ENCODE results near the gene HUS1B. TPM values are rescaled to one million over a fixed set of nuclear protein-coding genes. Genes with fewer than 3 reads are reported as not detected.

HUS1B gene
- total and polyA plus RNA-seq, 9 of the 15 experiments (the other 6 are each of a cell fraction or from before 2014, with no cell fraction given): 0.16 to 1.4 (median 0.38) TPM; not detected in 1

DNA sequence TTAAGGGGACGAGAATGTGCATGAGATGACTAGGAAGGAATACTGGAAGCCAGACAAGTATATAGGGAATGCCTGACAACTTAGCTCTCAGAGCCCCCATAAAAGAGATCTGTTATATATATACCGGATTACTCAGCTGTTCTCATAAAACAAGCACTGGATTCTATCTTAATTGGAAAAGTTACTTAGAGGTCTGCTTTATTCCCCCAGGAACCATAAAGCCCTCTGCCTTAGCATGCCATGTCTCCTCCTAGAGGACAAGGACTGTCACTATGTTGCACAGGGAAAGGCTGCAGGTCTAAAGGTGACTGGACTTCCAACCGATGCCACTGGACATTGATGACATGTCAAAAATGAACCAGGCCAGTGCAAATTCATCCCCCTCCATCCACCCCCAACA is 29.6 kb upstream of the HUS1B start:
- Histone ChIP-seq H3K27ac (ENCODE audit: extremely low read depth, low read depth, low read length) (no peak overlapping the region), H3K4me3 (no peak overlapping the region), H3K9ac (ENCODE audit: insufficient read depth in 1 of 2, low read depth in 2 of 2, low read length in 2 of 2) (no peak overlapping the region), H2AFZ (ENCODE audit: low read depth, low read length) (no peak overlapping the region), H3K79me2 (ENCODE audit: control insufficient read depth, insufficient read depth, low read length) (peaks cover 47% of the 10 kb centered on the region), H3K9me3 (replicated peaks; ENCODE audit: control insufficient read depth, insufficient read depth, low read depth, low read length) (no peaks in the 10 kb centered on the region), H3K27me3 (ENCODE audit: control insufficient read depth in 2 of 2, insufficient read depth in 2 of 2, low read length in 2 of 2) (no peaks in the 10 kb centered on the region), H4K20me1 (replicated peaks; ENCODE audit: control insufficient read depth, insufficient read depth, low read length) (peaks cover 5% of the 10 kb centered on the region), H3K36me3 (ENCODE audit: control insufficient read depth, insufficient read depth, low read length) (peaks cover 17% of the 10 kb centered on the region), H3K4me1 (replicated peaks in 1 of 2; ENCODE audit: control insufficient read depth in 2 of 2, insufficient read depth in 2 of 2, low read length in 2 of 2) (peaks cover 8 to 23% of the 10 kb centered on the region in 2 experiments; a peak in 4 of 5 replicates), H3K4me2 (ENCODE audit: insufficient read depth, low read length) (no peak overlapping the region), H3K9me1 (ENCODE audit: control insufficient read depth, insufficient read depth, low read length) (no peaks in the 10 kb centered on the region)
- in situ Hi-C loops (cut with MboI) (no loop called here), intact Hi-C loops (cut with micrococcal nuclease) (no loop called here)
- WGBS (ENCODE audit: insufficient coverage, low coverage, missing lambda C conversion rate): 63% methylated on average over 3 of the region's 3 CpGs
- ATAC-seq (peak; percentile 73), FAIRE-seq (no peak), DNase-seq (ENCODE audit: extremely low read depth in 1 of 4, low spot score in 3 of 4) (peak in 3 of 4 experiments; percentile 26 to 48 (median 28))
- ChIA-PET POLR2A (no interaction called here), CTCF (ENCODE audit: low intra/inter-chr PET ratio) (interaction anchor here (0.8 to 1.5 kb wide), 3 partner anchors 62 to 94 kb away, joined by 3 to 9 read pairs (median 4); no protein-coding TSS in a partner anchor)
- no TSS peak for BruUV-seq (replicated peaks)
- TF ChIP-seq L3MBTL2 (IDR thresholded peaks at IDR 0.05): no peak
- no peak for TF ChIP-seq ZNF282 (CRISPR knock-in tag; IDR thresholded peaks at IDR 0.05)
- TF ChIP-seq DACH1 (IDR thresholded peaks at IDR 0.05; ENCODE audit: partially characterized antibody): no peak
- no peak for TF ChIP-seq KHSRP (IDR thresholded peaks at IDR 0.05)
- no peak for TF ChIP-seq SREBF2 (CRISPR knock-in tag; IDR thresholded peaks at IDR 0.05)
- TF ChIP-seq, protein P1, sequence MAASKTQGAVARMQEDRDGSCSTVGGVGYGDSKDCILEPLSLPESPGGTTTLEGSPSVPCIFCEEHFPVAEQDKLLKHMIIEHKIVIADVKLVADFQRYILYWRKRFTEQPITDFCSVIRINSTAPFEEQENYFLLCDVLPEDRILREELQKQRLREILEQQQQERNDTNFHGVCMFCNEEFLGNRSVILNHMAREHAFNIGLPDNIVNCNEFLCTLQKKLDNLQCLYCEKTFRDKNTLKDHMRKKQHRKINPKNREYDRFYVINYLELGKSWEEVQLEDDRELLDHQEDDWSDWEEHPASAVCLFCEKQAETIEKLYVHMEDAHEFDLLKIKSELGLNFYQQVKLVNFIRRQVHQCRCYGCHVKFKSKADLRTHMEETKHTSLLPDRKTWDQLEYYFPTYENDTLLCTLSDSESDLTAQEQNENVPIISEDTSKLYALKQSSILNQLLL (CRISPR knock-in tag; IDR thresholded peaks at IDR 0.05; ENCODE audit: borderline replicate concordance): no peak
- TF ChIP-seq, protein P2, sequence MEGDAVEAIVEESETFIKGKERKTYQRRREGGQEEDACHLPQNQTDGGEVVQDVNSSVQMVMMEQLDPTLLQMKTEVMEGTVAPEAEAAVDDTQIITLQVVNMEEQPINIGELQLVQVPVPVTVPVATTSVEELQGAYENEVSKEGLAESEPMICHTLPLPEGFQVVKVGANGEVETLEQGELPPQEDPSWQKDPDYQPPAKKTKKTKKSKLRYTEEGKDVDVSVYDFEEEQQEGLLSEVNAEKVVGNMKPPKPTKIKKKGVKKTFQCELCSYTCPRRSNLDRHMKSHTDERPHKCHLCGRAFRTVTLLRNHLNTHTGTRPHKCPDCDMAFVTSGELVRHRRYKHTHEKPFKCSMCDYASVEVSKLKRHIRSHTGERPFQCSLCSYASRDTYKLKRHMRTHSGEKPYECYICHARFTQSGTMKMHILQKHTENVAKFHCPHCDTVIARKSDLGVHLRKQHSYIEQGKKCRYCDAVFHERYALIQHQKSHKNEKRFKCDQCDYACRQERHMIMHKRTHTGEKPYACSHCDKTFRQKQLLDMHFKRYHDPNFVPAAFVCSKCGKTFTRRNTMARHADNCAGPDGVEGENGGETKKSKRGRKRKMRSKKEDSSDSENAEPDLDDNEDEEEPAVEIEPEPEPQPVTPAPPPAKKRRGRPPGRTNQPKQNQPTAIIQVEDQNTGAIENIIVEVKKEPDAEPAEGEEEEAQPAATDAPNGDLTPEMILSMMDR (IDR thresholded peaks at IDR 0.05 in 2 of 3, conservative IDR thresholded peaks at IDR 0.05 in 1 of 3; ENCODE audit: insufficient read depth in 2 of 3, low read depth in 1 of 3, low read length in 3 of 3): peak; percentile 34 to 64 (median 57); a peak in 5 of 6 replicates
- no peak for TF ChIP-seq TAF1 (IDR thresholded peaks at IDR 0.05; ENCODE audit: control insufficient read depth, extremely low read depth, insufficient read depth, low read length, severe bottlenecking)
- no peak for TF ChIP-seq CBX8 (IDR thresholded peaks at IDR 0.05; ENCODE audit: borderline replicate concordance, extremely low read depth, low read depth, low read length, poor library complexity, severe bottlenecking)
- TF ChIP-seq MAFG (tag; conservative IDR thresholded peaks at IDR 0.05): 0 out of 2 replicates have a peak, but pooled peaks have one; percentile 4
- 0 out of 2 replicates have a peak, but pooled peaks have one; percentile 41 for TF ChIP-seq ARID2 (IDR thresholded peaks at IDR 0.05)
- TF ChIP-seq, protein P3, sequence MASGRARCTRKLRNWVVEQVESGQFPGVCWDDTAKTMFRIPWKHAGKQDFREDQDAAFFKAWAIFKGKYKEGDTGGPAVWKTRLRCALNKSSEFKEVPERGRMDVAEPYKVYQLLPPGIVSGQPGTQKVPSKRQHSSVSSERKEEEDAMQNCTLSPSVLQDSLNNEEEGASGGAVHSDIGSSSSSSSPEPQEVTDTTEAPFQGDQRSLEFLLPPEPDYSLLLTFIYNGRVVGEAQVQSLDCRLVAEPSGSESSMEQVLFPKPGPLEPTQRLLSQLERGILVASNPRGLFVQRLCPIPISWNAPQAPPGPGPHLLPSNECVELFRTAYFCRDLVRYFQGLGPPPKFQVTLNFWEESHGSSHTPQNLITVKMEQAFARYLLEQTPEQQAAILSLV (tag; IDR thresholded peaks at IDR 0.05): no peak
- no peak for TF ChIP-seq NRF1 (conservative IDR thresholded peaks at IDR 0.05 in 1 of 2, IDR thresholded peaks at IDR 0.05 in 1 of 2)
- TF ChIP-seq ZSCAN29 (IDR thresholded peaks at IDR 0.05): no peak
- TF ChIP-seq ZNF316 (IDR thresholded peaks at IDR 0.05): peak; percentile 39; the same call in 1 of the 2 replicates
- no peak for TF ChIP-seq ZNF311 (CRISPR knock-in tag; IDR thresholded peaks at IDR 0.05)
